Amniotic epithelial cell (primary cell): ENCODE results near the gene CD302.
A peak's percentile ranks its signal among the peaks of the same experiment; 100 is the strongest.
"Not testable (repeated sequence)": the region's sequence is repeated elsewhere in the genome, so short reads cannot be mapped to it uniquely, and the experiment has no call there.

Source experiments
- DNase-seq: peaks from one replicate; pipeline ENCODE4 v3.0.0-alpha.2; 2010; ENCODE audit warnings: low read depth

CD302 gene

DNA sequence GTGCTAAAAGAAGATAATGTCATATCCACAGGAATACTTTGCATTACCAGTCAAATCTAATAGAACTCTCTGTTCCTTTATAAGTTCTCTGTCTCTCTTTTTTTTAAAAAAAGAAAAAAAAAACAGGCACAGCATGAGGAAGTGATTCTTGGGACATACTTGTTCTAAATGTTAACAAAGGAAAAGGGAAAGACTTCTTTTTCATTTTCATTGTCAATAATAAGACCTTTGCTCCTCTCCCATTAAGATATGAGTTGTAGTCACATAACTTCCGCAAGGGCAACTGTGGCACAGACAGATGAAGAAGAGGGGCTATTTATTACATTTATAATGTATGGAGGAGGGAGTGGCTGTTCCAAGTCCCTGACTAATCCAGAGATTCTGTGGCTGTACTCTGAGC is 4.7 kb downstream of the CD302 start:
- no peak for DNase-seq

- DNase-seq = no peak
Observed at GRCh38 chr2:159792599-159792998, 5.4 kb downstream of the CD302 start.

GRCh38 chr2:159792036-159792435 is 6.0 kb downstream of the CD302 start:
- DNase-seq = no peak

- no peak for DNase-seq
Observed at GRCh38 chr2:159790323-159790722, 7.7 kb downstream of the CD302 start.

- no peak for DNase-seq
Observed at GRCh38 chr2:159788253-159788652, 9.8 kb downstream of the CD302 start.

DNA sequence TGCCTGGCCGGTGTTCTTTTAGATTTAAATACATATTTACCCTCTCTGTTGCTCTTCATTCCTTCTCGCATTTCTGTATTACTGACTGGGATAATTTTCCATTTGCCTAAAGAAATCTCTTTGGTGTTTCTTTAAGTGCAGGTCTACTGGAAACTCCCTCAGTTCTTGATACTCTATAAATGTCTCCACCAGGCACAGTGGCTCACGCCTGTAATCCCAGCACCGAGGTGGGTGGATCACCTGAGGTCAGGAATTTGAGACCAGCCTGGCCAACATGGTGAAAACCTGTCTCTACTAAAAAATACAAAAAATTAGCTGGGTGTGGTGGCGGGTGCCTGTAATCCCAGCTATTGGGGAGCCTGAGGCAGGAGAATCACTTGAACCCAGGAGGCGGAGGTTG is 10.4 kb downstream of the CD302 start:
- DNase-seq = not testable (repeated sequence)

DNA sequence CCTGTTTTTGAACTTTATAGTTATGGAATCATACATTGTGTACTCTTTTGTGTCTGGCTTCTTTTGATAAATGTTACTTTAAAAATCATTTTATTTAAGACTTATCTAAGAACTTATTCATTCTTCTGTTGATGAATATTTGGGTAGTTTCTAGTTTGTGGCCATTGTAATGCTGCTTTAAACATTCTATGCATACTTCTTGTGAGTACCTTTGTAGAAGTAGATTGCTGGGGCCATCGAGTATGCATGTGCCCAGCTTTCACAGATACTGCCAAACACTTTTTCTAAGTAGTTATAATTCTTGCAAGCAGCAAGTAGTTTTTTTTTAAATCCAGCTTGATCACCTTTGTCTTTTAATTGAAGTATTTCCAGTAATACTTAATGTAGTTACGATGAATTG is 11.1 kb downstream of the CD302 start:
- no peak for DNase-seq

- no peak for DNase-seq
Observed at GRCh38 chr2:159785195-159785594, 12.8 kb downstream of the CD302 start.

DNA sequence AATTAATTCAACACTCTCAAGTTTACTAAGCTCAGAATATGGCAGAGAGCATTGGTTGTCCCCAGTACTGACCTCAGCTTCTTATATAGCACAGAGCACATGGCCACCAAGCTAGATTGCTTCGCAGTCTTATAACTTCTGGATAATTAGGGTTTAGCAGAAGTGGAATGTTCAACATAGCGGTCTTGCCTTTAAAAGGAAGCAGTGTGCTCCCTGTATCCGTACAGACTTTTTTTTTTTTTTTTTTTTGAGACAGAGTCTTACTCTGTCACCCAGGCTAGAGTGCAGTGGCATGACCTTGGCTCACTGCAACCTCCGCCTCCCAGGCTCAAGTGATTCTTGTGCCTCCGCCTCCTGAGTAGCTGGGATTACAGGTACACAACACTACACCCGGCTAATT is 13.3 kb downstream of the CD302 start:
- DNase-seq = not testable (repeated sequence)

DNA sequence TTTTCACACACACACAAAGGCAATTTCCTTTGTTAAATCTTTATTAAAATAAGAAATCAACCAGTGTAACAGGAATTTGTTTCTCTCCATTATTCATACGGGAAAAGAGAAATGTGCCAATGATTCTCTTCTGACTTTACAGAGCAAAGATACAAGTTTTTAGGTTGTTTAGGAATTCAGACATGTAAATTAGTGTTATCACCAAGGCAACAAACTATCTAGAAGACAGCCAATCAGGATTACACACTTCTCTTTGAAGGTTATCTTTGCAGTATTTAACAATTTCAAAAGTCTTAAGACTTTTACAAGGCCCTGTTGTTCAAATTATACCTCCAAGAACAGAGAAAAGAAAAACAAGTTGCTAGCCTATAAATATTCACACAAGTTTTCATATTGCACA is 14.5 kb downstream of the CD302 start:
- DNase-seq = no peak

GRCh38 chr2:159776321-159776720 is 21.7 kb downstream of the CD302 start:
- no peak for DNase-seq

- peak; percentile 27 for DNase-seq
Observed at GRCh38 chr2:159775021-159775420, 23.0 kb downstream of the CD302 start.

DNA sequence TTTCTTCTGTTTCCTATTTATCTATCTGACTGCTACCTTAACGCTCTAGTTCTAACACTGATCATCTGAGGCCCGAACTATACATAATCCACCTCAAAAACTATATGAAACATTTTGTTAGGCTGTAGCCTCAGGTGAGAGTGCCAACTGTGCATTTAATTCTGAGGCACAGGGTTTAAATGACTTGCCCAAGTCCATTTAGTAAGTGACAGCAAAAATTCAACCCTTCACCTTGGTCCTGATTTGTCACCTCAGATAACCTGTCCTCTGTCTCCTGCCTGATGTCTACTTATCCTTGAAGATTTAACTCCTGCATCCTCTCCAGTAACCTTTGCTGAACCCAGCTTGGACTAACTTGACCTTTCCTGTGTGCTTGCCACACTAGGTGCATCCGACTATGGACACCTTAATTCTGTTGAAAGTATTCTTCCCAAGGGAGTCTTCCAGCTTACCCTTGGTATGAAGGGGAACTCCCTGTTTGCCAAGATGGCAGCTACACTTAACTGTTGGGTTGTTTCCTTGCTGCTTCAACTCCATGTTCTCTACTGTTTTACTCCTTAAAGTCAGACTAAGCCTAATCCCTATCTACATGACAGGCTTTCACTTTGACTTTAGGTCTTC is 23.5 kb downstream of the CD302 start:
- no peak for DNase-seq

DNA sequence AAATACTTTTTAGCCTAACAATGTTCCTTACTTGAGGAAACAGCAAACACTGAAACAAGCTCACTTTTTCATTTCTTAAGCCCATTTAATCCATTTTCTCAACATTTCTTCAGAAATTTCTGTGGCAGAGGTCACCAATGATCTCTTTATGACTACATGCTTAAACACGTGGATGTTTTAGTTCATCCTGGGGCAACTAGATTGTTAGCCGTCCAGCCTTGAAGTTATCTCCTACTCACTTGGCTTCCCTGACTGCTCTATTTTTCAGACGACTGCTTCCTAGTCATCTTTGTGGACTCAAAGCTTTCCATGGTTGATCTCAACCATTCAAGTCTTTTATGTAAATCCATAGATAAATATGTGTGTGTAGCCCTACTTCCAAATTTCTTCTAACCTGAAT is 24.1 kb downstream of the CD302 start:
- peak; percentile 28 for DNase-seq

DNA sequence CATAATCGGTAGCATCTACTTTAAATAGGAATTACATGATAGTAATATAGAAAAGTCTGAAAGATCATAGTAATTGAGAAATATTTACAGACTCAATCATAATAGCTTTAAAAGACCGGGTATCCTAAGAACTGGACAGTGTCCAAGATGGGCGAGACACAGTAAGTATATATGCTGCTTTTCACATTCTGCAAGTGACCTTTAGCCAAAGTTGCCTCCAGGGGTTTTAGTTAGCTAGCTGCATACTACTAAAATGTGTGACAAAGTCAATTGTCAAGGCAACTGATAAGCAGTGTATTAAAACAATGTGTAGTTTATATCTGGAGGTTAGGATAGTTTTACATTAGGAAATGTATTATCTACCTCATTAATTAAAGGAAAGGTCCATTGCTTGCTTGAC is 24.6 kb downstream of the CD302 start:
- no peak for DNase-seq

DNA sequence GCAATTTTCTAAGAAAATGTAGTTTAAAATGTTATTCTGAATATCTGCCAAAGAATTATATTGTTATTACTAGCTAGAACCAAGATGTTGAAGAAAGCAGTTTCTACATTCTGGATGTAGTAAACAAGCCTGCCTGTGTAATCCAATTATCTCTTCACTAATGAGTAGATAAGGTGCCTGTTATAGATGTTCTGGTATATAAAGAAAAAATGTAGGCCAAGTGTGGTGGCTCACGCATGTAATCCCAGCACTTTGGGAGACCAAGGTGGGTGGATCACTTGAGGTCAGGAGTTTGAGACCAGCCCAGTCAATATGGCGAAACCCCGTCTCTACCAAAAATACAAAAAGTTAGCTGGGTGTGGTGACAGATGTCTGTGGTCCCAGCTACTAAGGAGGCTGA is 28.9 kb downstream of the CD302 start:
- no peak for DNase-seq

GRCh38 chr2:159762075-159762474 is 35.9 kb downstream of the CD302 start:
- DNase-seq = no peak

GRCh38 chr2:159760326-159760725 is 37.7 kb downstream of the CD302 start:
- no peak for DNase-seq

GRCh38 chr2:159759577-159759976 is 38.4 kb downstream of the CD302 start:
- DNase-seq = no peak

- peak; percentile 30 for DNase-seq
Observed at GRCh38 chr2:159758686-159759085, 39.3 kb downstream of the CD302 start.

- DNase-seq = no peak
Observed at GRCh38 chr2:159758239-159758638, 39.8 kb downstream of the CD302 start.

GRCh38 chr2:159755788-159756187 is 42.2 kb downstream of the CD302 start:
- DNase-seq = peak; percentile 58

DNA sequence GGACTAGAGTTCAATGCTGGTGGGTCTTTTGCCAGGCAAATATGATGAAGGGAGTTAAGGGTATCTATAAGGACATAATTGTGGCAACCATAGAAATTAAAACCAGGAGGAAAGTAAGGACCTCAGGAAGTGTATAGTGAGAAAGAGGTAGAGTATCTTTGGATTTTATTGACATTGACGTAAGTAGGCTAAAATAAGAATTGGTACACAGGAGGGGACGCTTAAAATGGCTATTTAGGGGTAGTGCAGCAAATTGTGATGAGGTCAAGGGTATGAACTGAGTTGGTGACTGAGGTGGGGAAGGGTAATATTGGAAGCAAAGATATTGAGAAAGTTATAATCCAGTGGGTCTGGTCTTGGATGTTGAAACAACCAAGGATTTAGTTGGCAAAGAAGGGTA is 43.0 kb downstream of the CD302 start:
- DNase-seq = no peak

GRCh38 chr2:159753797-159754196 is 44.2 kb downstream of the CD302 start:
- DNase-seq = no peak

DNA sequence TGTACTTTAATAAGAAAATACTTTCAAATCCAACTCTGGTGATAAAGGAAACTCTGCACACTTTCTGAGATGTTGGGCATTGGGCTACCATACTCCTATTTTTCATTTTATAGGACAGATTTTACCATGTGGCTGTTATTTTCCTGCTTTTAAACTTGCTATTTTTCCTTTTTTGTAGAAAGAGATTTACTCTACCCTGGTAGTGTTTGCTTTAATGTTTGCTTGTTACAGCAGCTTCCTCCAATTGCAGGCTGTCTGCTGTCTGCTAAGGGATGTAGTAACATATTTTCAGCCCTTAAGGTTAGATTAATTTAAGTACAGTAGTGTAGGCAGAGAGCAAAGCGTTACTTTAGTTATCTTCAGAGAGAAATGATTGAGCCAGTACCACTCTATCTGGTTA is 47.1 kb downstream of the CD302 start:
- DNase-seq = no peak
